GM12801 (cell line): ENCODE measurements around the gene GATC.

Experiments
- CTCF ChIP-seq: IDR thresholded peaks from one replicate; pipeline ENCODE4 v1.5.1; 2011; ENCODE audit warnings: control low read depth; ENCODE audit not compliant: insufficient read length; ENCODE audit errors: extremely low read depth

Gene GATC

DNA sequence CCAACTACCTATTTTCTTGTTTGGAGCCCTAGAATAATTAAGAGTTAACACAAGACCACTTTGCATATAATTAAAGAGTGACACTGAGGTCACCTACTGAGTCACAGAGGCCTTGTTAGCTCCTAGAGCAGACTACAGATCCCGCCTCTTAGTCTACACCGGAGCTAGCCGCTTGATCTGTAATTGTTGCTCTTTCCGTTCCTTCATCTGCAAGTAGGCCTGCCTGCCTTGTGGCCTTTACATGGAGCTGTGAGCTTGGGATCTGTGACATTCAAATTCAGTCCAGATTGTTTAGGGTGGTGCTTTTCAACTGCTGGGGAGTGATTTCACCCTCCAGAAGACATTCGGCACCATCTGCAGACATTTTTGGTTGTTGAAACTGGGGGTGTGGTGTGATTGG lies 44.1 kb downstream of the GATC start:
- no peak for TF ChIP-seq CTCF

DNA sequence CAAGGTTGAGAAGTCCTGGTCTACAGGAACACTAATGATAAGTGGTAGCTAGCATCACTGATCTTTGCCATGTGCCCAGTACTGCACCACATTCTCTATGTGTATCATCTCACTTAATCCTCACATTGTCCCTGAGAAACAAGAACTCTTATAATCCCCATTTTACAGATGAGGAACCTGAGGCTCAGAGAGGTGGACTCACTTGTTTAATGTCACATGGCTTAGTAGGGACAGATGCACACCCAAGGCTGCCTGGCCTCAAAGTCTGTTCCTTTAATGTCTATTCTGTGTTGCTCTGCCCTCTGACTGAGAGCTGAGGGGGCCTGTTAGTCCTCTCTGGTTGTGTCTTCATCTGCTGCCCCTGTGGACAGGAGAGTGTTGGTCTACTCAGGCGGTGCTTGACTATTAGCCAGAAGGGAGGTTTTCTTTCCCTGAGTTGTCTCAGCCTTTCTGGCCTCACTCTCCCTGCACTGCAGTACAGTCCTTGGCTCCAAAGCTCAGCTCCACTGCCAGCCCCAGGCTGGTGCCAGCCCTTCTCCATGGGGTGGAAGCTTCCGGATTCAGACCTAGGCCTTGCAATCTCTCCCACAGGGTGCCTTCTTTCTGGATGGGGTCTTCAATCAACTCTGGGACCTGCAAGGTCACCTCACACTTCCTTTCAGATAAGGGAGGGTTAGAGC lies 44.7 kb downstream of the GATC start:
- no peak for TF ChIP-seq CTCF

DNA sequence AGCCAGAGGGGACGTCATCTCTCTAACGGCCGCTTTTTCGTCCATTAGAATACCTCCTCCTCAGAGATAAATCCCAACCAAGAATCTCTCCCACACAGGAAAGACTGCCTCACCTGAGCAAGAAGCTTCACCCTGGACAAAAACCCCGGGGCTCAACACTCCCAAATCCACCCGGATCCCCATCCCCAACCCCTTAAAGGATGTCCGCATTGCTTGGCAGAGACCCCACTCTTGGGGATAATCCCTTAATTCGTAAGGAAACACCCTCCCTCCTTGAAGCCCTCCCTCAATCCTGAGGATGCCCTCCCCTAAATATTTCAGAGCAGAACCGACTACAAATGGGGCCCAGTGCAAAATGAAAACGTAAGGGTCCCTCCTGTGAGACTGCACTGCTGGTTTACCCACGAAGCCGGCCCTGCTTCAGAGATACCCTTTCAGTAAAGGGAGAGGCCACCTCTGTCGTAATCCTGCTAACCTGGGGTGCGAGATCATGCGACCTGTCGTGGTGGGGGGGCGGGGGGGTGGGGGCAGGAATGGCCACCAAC lies 49.0 kb downstream of the GATC start:
- no peak for TF ChIP-seq CTCF

- no peak for TF ChIP-seq CTCF
Observed at GRCh38 chr12:120495731-120496412, 49.6 kb downstream of the GATC start, which contains the start of gene DYNLL1. DYNLL1 (plus strand) TSS chr12:120496113; CDS start chr12:120496422, 309 bp downstream.

DNA sequence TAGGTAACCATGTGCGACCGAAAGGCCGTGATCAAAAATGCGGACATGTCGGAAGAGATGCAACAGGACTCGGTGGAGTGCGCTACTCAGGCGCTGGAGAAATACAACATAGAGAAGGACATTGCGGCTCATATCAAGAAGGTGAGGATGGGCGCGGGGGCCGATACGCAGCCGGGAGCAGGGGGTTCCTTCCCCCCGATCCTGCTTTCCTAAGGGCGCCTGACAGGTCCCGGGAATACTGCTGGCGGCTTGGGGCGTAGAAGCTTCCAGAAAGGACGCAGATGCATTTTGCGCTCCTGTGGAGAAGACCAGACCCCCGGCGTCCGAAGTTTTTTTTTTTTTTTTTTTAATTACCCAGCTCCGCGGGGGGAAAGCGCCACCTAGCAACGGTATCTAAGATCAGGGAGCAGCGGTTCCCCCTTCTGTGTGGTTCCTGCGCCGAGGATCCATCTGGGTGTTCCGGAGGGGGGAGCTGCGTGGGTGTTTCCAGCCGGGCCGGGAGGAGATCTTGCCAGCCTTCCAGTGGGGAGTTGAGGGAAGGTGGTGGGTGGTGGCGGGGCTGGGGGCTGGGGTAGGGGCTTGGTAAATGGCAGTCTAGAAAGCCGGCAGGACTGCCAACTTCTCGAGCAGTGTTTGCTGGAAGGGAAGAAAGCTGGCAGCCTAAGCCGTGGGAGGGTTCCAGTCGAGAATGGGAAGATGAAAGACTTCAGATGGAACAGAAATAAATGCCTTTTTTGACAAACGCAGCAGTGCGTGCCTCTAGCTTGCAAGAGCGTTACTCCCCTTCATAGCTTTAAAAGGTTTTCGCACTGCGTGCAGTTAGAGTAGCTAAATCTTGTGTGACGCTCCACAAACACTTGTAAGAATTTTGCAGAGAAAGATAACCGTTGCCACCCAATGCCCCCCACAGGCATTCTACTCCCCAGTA lies 50.4 kb downstream of the GATC start:
- no peak for TF ChIP-seq CTCF

GRCh38 chr12:120497524-120498150 lies 51.4 kb downstream of the GATC start:
- TF ChIP-seq CTCF, result no peak
